ENCODE data around the gene TMPRSS11D.

GRCh38 chr4:67912080-67912479 is 28.3 kb upstream of the TMPRSS11D start:
- TF ChIP-seq, protein P1, sequence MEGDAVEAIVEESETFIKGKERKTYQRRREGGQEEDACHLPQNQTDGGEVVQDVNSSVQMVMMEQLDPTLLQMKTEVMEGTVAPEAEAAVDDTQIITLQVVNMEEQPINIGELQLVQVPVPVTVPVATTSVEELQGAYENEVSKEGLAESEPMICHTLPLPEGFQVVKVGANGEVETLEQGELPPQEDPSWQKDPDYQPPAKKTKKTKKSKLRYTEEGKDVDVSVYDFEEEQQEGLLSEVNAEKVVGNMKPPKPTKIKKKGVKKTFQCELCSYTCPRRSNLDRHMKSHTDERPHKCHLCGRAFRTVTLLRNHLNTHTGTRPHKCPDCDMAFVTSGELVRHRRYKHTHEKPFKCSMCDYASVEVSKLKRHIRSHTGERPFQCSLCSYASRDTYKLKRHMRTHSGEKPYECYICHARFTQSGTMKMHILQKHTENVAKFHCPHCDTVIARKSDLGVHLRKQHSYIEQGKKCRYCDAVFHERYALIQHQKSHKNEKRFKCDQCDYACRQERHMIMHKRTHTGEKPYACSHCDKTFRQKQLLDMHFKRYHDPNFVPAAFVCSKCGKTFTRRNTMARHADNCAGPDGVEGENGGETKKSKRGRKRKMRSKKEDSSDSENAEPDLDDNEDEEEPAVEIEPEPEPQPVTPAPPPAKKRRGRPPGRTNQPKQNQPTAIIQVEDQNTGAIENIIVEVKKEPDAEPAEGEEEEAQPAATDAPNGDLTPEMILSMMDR (IDR thresholded peaks at IDR 0.05; ENCODE audit: insufficient read depth, low read depth, low read length), result no peak
- TF ChIP-seq EZH2 (IDR thresholded peaks at IDR 0.05; ENCODE audit: insufficient read depth, low read length), result no peak
